NCI-H69 (cell line): ENCODE measurements around the gene VDR.

ENCODE experiments used
- DNase-seq: peaks from one replicate; lab custom pipeline; 2025; lab: John Stamatoyannopoulos, UW

The VDR gene

GRCh38 chr12:47892819-47893218, 12.0 kb downstream of the VDR start:
- no peak for DNase-seq

- no peak for DNase-seq
These were observed 13.4 kb downstream of the VDR start for GRCh38 chr12:47891356-47891755.

- no peak for DNase-seq
These were observed 15.8 kb downstream of the VDR start for GRCh38 chr12:47889040-47889439.

GRCh38 chr12:47888153-47888819, 16.5 kb downstream of the VDR start:
- no peak for DNase-seq

GRCh38 chr12:47887529-47887928, 17.3 kb downstream of the VDR start:
- no peak for DNase-seq

GRCh38 chr12:47886510-47887240, 18.1 kb downstream of the VDR start:
- DNase-seq = no peak

- DNase-seq = no peak
These were observed 19.2 kb downstream of the VDR start for GRCh38 chr12:47885566-47885965.

GRCh38 chr12:47885012-47885501, 19.7 kb downstream of the VDR start:
- no peak for DNase-seq

GRCh38 chr12:47884501-47884900, 20.3 kb downstream of the VDR start:
- no peak for DNase-seq

- DNase-seq = no peak
These were observed 21.1 kb downstream of the VDR start for GRCh38 chr12:47883663-47884195.

- DNase-seq = peak; percentile 78
These were observed 21.8 kb downstream of the VDR start for GRCh38 chr12:47882781-47883546.

- no peak for DNase-seq
These were observed 22.9 kb downstream of the VDR start for GRCh38 chr12:47881826-47882427.

GRCh38 chr12:47881051-47881450, 23.7 kb downstream of the VDR start:
- DNase-seq = no peak

- DNase-seq = no peak
These were observed 25.8 kb downstream of the VDR start for GRCh38 chr12:47878918-47879481.

GRCh38 chr12:47878293-47878917, 26.4 kb downstream of the VDR start:
- no peak for DNase-seq

- no peak for DNase-seq
These were observed 27.7 kb downstream of the VDR start for GRCh38 chr12:47877081-47877480.

GRCh38 chr12:47876440-47876960, 28.3 kb downstream of the VDR start:
- DNase-seq = no peak

GRCh38 chr12:47875746-47876439, 28.9 kb downstream of the VDR start:
- no peak for DNase-seq

GRCh38 chr12:47874316-47874715, 30.5 kb downstream of the VDR start:
- DNase-seq = no peak

- DNase-seq = peak; percentile 27
These were observed 34.5 kb downstream of the VDR start for GRCh38 chr12:47870175-47870781.
